ENCODE results near the gene RABGAP1L.
A peak's percentile ranks its signal among the peaks of the same experiment; 100 is the strongest.

RABGAP1L gene

GRCh38 chr1:174652569-174653280 is 493.4 kb downstream of the RABGAP1L start:
- no peak for TF ChIP-seq CTCF (IDR thresholded peaks at IDR 0.05; ENCODE audit: insufficient read depth, low read depth, low read length, missing control alignments)
- no peak overlapping the region for H3K4me3 ChIP-seq (ENCODE audit: low read length)

GRCh38 chr1:174654560-174654959 is 495.2 kb downstream of the RABGAP1L start:
- DNase-seq (ENCODE audit: low read depth): no peak
- no peak for TF ChIP-seq CTCF (IDR thresholded peaks at IDR 0.05; ENCODE audit: insufficient read depth, low read depth, low read length, missing control alignments)

More at GRCh38 chr1:174652569-174653280, 493.4 kb downstream of the RABGAP1L start:
- DNase-seq (ENCODE audit: low read depth): no peak

DNA sequence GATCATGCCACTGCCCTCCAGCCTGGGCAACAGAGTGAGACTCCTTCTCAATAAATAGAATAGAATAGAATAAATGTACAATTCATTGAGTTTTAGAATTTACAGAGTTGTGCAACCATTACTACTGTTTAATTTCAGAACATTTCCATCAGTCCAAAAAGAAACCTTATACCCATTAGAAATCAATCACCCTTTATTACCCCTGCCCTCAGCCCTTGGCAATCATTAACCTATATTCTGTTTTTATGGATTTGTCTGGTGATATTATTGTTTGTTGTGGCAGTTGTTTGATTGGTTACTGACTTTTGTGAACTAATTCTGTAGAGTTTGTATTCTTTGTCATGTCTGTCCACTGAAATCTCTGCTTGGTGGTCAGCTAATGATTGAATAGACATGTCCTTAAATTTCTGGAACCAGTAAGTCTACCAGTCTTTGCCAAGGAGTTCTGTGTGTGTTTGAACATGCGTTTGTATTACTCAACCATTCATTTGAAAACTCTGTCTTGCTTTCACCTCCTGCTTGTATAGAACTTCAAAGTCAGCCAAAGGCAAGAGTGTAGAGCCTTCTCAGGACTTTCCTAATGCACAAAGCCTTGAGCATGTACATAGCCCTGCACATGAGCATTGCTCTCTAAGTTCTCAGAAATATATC is 497.2 kb downstream of the RABGAP1L start:
- peak; percentile 41 for DNase-seq (ENCODE audit: low read depth)
- TF ChIP-seq CTCF (IDR thresholded peaks at IDR 0.05; ENCODE audit: insufficient read depth, low read depth, low read length, missing control alignments): no peak
- no peak overlapping the region for H3K4me3 ChIP-seq (ENCODE audit: low read length)

More at GRCh38 chr1:174654560-174654959, 495.2 kb downstream of the RABGAP1L start:
- H3K4me3 ChIP-seq (ENCODE audit: low read length): no peak overlapping the region

GRCh38 chr1:174657411-174657810 is 498.1 kb downstream of the RABGAP1L start:
- no peak for TF ChIP-seq CTCF (IDR thresholded peaks at IDR 0.05; ENCODE audit: insufficient read depth, low read depth, low read length, missing control alignments)
- DNase-seq (ENCODE audit: low read depth): no peak
- H3K4me3 ChIP-seq (ENCODE audit: low read length): no peak overlapping the region

DNA sequence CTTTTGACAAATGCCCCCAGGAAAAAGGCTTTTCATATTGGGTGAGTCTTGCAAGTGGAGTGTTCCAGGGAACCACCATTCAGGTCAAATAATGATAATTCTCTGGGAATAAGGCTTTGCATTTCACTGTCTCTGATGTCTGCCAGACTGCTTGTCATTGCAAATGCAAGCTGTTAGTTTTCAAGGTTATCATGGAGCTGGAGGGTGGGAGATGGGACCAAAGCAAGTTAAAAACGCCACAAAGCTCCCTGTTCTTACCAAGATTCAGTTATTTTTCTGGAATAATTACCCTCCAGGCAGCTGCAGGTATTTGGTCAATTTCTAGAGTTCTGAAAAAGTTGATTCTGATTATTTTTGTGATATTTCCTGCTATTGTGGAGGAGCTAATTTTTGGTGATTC is 498.6 kb downstream of the RABGAP1L start:
- H3K4me3 ChIP-seq (ENCODE audit: low read length): no peak overlapping the region
- no peak for DNase-seq (ENCODE audit: low read depth)
- TF ChIP-seq CTCF (IDR thresholded peaks at IDR 0.05; ENCODE audit: insufficient read depth, low read depth, low read length, missing control alignments): no peak

DNA sequence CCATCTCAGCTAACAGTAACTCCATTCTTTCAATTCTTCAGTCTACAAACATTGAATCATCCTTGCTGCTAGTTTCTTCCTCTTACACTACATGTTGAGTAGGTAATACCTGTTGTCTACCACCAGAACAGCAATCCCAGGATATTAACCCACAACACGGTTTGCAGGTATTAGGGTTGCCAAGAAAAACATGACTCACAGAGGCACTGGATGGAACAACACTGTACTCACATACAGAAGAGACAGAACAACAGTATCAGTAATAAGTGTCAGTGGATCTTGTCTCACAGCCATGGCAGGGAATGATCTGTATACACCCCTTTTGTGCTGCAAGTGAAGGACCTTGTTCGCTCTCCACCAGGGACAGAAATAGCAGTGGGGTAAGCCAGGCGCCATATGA is 500.5 kb downstream of the RABGAP1L start:
- peak; percentile 23 for TF ChIP-seq CTCF (IDR thresholded peaks at IDR 0.05; ENCODE audit: insufficient read depth, low read depth, low read length, missing control alignments)
- DNase-seq (ENCODE audit: low read depth): peak; percentile 96

More for the DNA sequence above, 500.5 kb downstream of the RABGAP1L start:
- no peak overlapping the region for H3K4me3 ChIP-seq (ENCODE audit: low read length)
